NCI-H526 treated with DMSO at 0.1 percent for 48 hours (cell line): ENCODE measurements around the gene TBC1D9B.
"Not testable (repeated sequence)": the region's sequence is repeated elsewhere in the genome, so short reads cannot be mapped to it uniquely, and the experiment has no call there.

Source experiments
- DNase-seq: peaks from one replicate; lab custom pipeline; 2025; lab: John Stamatoyannopoulos, UW

The TBC1D9B gene

DNA sequence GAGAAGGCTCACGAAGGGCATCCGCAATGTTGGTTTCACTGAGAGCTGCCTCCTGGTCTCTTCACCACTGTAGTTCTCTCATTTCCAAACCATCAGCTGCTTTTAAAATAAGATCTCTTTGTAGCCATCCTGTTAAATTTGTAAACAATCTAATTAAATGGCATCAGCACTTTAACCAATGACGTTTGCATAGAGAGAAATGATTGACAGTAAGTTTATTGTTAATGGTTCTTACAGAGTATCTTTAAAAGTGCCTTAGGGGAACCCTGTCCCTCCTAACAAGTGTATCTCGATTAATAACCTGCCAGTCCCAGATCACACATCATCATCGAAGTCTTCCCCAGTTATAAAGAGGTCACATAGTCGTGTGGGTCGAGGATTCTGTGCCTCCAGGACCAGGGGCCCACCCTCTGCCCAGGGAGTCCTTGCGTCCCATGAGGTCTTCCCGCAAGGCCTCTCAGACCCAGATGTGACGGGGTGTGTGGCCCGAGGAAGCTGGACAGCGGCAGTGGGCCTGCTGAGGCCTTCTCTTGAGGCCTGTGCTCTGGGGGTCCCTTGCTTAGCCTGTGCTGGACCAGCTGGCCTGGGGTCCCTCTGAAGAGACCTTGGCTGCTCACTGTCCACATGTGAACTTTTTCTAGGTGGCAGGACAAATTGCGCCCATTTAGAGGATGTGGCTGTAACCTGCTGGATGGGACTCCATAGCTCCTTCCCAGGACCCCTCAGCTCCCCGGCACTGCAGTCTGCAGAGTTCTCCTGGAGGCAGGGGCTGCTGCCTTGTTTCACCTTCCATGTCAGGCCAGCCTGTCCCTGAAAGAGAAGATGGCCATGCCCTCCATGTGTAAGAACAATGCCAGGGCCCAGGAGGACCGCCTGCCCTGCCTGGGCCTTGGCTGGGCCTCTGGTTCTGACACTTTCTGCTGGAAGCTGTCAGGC lies 70.4 kb downstream of the TBC1D9B start:
- no peak for DNase-seq

DNA sequence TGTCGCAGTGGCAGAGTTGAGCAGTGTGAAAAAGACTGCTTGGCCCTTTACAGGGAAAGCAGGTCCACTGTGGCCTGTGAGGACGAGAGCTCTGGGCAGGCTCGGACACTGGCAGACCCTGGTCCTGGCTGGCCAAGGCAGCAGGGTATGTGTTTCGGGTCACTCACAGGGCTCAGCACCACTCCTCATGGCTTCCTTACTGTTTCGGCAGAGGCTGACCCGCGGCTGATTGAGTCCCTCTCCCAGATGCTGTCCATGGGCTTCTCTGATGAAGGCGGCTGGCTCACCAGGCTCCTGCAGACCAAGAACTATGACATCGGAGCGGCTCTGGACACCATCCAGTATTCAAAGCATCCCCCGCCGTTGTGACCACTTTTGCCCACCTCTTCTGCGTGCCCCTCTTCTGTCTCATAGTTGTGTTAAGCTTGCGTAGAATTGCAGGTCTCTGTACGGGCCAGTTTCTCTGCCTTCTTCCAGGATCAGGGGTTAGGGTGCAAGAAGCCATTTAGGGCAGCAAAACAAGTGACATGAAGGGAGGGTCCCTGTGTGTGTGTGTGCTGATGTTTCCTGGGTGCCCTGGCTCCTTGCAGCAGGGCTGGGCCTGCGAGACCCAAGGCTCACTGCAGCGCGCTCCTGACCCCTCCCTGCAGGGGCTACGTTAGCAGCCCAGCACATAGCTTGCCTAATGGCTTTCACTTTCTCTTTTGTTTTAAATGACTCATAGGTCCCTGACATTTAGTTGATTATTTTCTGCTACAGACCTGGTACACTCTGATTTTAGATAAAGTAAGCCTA lies 71.3 kb downstream of the TBC1D9B start:
- no peak for DNase-seq

DNA sequence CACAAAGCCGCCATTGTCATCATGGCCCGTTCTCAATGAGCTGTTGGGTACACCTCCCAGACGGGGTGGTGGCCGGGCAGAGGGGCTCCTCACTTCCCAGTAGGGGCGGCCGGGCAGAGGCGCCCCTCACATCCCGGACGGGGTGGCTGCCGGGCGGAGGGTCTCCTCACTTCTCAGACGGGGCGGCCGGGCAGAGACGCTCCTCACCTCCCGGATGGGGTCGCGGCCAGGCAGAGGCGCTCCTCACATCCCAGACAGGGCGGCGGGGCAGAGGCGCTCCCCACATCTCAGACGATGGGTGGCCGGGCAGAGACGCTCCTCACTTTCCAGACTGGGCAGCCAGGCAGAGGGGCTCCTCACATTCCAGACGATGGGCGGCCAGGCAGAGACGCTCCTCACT lies 72.8 kb downstream of the TBC1D9B start:
- DNase-seq = not testable (repeated sequence)

DNA sequence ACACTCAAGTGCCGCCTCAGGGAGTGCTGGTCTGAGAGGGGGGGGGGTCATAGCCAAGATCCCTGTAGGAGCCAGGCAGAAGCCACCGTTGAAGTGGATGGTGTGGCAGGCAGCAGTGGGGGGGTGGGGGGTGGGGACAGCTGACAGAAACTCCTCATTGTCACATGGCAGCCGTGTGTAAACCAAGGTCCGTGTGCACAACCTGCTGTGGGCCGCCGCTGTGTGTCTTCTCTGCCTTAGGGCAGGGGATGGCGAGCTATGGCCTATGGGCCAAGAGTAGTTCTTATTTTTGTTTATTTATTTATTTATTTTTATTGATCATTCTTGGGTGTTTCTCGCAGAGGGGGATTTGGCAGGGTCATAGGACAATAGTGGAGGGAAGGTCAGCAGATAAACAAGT lies 73.6 kb downstream of the TBC1D9B start:
- DNase-seq = no peak

DNA sequence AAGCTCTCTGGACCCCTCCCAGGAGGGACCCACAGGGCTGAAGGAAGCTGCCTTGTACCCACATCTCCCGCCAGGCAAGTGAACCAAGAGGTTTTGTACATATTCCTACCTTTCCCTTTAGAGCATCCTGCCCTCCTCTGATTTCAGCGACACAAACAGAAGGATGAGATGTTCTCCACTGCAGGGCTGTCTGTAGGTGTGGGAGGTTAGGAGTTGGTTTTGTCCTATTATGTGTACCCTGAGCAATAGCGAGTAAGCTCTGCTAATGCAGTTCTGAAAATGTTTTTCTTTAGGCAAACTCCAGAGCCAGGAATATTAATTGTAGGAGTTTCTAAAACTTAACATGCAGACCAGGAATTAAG lies 74.0 kb downstream of the TBC1D9B start:
- no peak for DNase-seq

DNA sequence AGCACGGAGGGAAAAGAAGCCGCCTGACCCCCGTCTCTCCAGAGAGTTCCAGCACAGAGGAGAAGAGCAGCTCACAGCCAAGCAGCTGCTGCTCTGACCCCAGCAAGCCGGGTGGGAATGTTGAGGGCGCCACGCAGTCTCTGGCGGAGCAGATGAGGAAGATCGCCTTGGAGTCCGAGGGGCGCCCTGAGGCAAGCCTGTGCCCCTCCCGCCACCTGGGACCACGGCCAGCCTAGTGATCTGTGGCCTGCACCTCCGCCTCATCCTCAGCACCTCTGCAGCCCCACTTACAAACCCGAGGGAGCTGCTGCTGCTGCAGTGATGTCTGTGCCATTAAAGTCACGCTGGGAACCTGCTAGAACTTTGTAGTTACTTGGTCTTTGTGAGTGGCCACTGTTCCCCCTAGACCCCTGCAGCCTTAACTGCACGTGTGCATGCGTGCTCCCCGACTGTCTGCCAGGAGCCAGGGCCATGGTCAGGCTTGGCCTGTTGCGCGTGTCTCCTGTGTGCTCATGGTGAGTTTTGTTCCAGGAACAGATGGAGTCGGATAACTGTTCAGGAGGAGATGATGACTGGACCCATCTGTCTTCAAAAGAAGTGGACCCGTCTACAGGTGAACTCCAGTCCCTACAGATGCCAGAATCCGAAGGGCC lies 74.5 kb downstream of the TBC1D9B start:
- no peak for DNase-seq

DNA sequence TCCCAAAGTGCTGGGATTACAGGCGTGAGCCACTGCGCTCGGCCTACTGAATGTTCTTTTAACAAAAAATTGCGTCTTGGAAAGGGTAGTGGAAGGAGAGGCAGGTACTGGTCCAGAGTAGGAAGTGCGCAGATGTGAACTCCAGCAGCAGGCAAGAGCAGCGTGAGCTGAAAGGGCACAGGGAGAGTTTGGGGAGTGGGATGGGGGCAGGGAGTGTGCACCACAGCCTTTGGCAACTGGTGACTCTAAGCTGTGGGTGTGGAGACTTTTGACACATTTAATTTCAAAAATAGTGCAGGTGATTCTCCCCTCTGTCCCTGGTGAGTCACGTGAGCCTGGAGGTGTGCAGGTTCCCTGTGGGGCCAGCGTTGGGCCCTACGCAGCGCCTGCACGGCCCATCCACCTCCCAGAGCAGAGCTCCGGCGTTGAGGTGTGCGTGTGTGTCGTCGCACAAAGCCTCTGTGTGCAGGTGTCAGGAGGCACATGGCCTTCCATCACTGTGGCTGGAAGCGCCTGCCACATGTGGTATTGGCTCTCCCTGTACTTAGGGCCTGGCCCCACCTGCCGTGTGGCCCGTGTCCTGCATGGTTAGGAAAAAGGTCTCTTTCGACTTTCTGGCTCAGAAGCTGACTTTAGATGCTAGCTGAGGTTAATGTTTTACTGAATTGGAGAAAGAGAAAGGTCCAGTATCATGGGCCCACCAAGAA lies 75.5 kb downstream of the TBC1D9B start:
- no peak for DNase-seq

DNA sequence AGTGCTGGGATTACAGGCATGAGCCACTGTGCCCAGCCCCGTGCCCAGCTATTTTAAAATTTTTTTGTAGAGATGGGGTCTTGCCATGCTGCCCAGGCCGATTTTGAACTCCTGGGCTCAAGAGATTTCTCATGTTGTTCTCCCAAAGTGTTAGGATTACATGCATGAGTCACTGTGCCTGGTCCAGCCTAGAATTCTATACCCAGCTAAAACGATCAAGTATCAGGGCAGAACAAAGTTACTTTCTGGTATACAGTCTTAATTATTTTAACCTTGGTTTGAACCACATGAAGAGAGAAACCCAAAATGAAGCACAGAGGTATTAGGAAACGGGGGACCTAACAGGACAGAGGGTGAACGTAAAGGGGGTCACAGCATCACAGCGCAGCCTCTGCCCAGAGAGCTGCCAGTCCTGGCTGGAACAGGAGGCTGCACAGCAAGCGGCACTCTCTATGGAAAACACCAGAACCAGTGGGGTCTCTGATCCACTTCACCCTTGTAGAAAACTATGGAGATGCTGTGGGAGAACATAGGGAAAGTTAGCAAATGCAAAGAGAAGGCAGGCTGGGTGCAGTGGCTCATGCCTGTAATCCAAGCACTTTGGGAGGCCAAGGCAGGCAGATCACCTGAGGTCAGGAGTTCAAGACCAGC lies 76.8 kb downstream of the TBC1D9B start:
- DNase-seq = no peak

DNA sequence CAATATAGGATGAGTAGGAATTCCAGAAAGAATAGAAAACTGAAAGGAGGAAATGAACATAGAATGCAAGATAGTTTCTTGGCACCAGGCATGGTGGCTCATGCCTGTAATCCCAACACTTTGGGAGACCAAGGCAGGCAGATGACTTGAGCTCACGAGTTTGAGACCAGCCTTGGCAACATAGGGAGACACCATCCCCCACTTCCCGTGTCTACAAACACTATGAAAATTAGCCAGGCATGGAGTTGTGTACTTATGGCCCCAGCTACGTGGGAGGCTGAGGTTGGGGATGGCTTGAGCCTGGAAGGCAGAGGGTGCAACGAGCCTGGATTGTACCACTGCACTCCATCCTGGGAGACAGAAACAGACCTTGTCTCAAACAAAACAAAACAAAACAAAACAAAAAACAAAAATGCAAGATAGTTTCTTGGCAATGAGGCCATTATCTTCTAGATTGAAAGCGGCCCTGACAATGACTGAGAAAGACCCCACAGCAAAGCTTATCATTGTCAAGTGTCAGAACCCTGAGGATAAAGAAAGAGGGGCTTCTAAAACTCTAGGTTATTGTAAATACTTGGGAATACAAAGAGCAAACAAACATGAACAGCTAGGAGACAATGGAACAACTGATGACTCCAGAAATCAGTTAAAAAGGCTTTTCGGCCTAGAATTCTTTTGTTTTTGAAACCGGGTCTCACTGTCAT lies 77.8 kb downstream of the TBC1D9B start:
- no peak for DNase-seq

DNA sequence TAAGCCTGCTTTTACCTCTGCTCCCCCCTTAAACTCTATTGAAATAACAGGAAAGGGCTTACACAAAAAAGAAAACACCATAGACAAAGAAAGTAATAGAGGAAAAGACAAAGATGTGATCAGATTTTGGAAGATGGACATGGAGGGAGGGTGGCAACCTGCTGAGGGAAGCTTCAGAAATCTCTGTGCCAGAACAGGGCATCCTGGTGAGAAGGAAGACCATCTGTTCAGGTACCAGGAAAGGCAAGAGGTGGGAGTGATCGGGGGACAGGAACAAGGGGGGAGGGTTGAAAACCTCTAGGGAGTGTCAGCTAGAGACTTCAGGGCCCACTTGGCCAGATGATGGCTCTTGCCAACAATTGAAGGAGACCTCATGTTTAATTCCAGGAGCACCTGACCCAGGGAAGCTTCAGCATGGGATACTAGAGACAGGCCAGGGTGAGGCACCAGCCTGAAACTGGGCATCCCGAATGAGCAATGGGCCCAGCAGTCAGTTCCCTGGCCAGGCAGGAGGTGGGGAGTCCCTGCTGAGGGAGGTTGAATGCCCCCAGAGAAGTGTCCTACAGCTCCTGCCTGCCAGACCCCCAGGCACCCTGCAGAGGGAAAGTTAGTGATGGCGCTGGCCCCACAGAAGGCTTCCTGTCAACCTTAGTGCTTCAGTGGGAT lies 78.8 kb downstream of the TBC1D9B start:
- no peak for DNase-seq

DNA sequence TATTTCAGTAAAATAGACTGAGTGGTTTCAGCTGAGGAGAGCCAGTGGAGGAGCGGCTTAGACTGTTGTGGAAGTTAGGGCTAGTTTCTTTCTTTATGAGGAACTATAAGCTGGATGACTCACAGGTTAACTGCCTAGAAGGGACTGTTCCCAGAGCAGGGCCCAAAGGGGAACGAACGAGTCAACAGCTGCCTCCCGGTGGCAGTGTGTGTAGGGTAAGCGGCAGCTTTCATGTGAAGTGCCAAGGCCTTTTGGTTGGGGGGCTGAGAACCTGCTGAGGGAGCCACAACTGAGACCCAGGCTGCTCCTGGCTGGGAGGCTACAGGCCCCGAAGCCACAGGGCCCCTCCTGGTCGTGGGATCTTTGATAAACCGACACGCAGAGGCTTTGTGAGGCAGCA lies 80.0 kb downstream of the TBC1D9B start:
- no peak for DNase-seq

DNA sequence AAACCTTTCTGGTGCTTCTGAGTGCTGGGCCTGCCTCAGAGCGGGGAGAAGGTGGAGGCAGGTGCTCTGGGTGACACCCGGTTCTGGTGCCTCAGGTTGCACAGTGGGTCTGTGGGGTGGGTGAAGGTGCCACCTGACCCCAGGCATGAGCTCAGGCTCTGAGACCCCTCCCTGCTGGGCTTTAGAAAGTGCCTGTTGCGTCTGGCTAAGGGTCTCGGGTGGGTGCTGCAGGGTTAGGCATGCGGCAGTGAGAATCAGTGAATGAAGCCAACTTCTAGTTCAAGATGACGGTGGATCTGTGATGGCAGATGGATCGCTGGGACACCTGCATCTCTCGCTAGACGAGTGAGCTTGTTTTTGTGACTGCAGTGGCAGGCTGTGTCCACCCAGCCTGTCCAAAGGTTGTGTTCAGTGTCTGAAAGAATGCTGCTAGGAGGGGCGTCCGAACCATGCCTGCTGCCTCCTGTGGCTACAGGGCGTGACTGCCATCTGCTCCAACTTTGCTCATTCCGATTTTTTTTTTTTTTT lies 82.0 kb downstream of the TBC1D9B start:
- DNase-seq = no peak

DNA sequence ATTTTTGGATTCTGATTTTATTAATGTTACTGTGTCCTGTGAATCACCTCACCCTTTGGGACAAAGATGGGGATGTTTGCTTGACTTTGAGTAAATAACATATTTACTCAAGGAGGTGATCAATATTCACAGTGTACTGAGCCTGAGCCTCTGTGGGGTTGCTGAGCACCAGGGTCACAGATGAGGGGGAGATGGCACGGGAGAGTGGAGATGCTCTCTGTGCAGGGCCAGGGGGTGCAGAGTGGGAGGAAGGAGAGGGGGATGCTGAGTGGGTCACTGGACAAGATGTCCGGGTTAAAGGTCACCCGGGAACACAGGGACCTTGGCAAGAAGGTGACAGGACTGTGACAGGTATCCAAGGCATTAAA lies 83.0 kb downstream of the TBC1D9B start:
- no peak for DNase-seq

DNA sequence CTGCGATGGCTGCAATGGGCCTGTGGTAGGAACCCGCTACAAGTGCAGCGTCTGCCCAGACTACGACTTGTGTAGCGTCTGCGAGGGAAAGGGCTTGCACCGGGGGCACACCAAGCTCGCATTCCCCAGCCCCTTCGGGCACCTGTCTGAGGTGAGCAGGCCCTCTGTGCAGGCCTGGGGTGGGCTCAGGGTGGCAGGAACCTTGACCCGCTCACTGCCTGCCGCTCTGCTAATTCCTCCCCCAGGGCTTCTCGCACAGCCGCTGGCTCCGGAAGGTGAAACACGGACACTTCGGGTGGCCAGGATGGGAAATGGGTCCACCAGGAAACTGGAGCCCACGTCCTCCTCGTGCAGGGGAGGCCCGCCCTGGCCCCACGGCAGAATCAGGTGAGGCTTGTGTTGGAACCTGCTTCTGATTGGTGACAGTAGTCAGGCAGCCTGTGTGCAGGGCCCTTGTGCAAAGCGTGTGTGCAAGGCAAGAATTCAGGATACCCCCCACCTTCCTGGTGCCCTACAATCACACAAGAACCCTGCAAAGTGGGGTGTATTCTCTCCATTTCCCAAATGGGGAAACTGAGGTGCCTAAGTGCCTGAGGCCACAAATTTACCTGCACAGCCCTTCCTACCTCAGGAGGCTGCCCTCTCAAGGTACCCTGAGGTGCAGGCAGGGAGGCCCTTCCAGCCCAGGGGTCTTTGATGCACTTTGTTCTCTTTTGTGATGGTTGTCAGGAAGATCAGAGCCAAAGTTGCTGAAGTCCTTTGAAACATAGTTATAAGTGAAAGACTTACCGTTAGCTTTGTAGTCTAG lies 83.6 kb downstream of the TBC1D9B start:
- DNase-seq = no peak

DNA sequence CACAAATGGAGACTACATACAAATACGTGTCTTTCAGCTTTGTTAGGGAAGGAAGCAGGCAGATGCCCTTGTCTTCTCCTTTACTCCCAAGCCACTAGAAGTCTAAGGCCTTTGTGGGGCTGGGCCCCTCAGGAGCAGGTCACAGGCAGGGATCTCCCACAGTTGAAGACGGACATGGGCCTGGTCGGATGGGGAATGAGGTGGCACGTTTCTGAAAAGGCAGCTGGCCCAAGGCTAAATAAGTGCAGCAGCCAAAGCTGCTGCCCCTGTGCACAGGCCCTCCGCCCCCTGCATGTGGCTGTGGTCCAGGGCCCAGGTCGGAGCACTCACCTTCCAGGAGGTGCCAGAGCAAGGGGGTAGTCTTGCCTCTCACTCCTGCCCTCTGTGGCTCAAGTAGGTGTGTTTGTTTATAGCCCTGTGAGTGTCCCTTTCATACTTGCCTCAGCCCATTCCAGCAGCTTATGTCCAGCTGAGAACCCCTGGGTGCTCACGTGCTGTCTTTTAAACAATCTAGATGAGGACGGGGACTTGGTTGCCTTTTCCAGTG lies 85.2 kb downstream of the TBC1D9B start:
- DNase-seq = no peak

DNA sequence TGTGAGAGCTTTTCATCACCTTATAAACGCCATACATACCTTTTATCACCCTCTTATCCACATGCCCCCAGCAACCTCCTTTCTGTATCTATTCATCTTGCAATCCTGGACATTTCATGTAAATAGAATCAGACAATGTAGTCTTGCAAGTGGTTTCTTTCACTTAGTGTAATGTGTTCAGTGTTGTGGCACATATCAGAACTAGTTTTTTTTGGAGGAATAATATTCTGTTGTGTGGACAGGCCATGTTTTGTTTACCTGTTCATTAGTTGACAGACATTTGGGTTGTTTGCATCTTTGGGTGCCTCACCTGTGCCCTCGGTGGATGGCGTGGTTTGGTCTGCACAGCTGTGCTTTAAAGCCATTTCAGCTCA lies 85.7 kb downstream of the TBC1D9B start:
- no peak for DNase-seq

DNA sequence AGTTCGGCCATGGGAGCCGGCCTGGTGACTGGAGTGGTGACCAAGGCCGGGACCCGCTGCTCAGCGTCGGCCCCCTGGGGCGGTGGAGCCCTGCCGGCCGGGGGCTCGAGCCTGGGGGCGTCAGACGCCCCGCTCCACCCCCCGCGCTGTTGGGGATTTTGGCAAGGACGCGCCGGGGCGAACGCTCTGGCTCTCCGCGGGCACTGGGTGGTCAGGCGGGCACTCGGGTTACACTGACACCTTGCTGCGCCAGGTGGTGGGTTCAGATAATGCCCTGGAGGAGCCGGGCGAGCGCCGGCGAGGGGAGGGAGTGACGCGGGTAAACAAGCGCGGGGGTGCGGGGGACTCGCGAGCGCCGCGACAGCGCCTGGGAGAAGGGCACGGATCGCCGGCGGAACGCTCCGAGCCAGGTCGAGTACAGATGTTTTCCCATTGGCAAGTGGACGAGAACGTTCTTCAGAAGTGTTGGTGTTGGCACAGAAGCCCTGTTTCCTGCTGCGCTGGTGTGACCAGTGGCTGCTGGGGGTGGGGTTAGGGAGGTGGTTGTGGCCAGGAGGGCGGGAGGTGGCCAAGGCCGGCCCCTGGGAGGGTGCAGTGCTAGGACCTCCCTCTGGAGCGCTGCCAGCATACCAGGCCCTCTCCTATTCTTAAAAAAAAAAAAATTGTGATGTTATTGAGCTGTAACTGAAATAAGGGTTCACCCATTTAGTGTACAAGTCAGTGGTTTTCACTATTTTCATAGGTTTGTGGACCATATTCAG lies 86.2 kb downstream of the TBC1D9B start:
- DNase-seq = peak; percentile 41
